Peyer's patch (tissue), 4 donors: ENCODE measurements around the gene CYP4F22.

Experiments used
- POLR2A ChIP-seq, 2 donors: fragments of 450-650 bp; IDR thresholded peaks; one replicate each; pipeline ENCODE4 v1.5.1; 2017; ENCODE audit warnings: antibody characterized with exemption in 2 of 2, mild to moderate bottlenecking in 2 of 2, moderate library complexity in 2 of 2
- TF ChIP-seq, protein P1 (sequence below), 6 experiments: fragments of 450-650 bp in 4 of 6; fragments of 200-600 bp in 2 of 6; sonication (generic) in 1 of 6; IDR thresholded peaks; one replicate each; pipeline ENCODE4 v1.5.1; 2017 to 2019; ENCODE audit warnings: antibody characterized with exemption in 6 of 6, mild to moderate bottlenecking in 3 of 6, moderate library complexity in 1 of 6

DNA sequence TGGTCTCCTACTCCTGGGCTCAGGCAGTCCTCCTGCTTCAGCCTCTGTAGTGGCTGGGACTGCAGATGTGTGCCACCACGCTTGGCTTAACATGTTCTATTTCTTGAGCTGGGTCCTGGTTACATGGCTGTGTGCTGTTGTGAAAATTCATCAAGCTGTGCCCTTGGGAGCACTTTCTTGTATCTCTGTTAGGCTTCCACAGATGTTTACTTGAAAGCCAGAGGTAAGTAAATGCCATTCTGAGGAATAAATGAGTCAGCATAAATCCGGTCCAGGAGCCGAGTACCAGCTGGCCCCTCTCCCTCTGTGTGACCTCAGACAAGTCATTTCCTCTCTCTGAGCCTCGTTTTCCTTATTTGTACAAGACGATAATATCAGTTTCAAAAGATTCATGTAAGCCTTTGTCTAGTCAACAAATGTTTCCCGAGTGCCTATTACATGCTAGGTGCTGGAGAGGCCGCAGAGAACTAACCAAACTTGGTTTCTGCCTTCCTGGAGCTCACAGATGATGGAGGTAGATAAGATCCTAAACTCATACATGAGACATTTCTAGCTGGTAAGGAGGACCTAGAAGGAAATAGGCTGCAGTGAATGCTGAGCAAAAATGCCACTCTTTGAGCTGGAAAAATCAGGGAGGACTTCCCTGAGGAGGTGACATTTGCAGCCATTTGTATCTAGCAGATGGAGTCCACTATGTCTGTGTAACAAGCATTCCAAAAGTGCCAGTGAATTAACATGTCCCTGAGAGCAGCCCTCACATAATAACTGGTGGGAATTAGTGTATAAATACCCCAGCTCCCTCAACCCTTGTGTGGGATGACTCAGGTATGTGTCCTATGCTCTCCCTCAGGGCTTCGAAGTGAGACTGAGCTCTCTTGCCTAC lies 41.2 kb upstream of the CYP4F22 start:
- TF ChIP-seq POLR2A (IDR thresholded peaks at IDR 0.05): no peak
- TF ChIP-seq, protein P1, sequence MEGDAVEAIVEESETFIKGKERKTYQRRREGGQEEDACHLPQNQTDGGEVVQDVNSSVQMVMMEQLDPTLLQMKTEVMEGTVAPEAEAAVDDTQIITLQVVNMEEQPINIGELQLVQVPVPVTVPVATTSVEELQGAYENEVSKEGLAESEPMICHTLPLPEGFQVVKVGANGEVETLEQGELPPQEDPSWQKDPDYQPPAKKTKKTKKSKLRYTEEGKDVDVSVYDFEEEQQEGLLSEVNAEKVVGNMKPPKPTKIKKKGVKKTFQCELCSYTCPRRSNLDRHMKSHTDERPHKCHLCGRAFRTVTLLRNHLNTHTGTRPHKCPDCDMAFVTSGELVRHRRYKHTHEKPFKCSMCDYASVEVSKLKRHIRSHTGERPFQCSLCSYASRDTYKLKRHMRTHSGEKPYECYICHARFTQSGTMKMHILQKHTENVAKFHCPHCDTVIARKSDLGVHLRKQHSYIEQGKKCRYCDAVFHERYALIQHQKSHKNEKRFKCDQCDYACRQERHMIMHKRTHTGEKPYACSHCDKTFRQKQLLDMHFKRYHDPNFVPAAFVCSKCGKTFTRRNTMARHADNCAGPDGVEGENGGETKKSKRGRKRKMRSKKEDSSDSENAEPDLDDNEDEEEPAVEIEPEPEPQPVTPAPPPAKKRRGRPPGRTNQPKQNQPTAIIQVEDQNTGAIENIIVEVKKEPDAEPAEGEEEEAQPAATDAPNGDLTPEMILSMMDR (IDR thresholded peaks at IDR 0.05): no peak
